ENCODE results near the gene INSYN2B. TPM values are rescaled to one million over a fixed set of nuclear protein-coding genes. Genes with fewer than 3 reads are reported as not detected.

The INSYN2B gene
- total RNA-seq, 3 donors from 2014 or later (not counting 1 experiment from before 2014, with no cell fraction given) = not detected

DNA sequence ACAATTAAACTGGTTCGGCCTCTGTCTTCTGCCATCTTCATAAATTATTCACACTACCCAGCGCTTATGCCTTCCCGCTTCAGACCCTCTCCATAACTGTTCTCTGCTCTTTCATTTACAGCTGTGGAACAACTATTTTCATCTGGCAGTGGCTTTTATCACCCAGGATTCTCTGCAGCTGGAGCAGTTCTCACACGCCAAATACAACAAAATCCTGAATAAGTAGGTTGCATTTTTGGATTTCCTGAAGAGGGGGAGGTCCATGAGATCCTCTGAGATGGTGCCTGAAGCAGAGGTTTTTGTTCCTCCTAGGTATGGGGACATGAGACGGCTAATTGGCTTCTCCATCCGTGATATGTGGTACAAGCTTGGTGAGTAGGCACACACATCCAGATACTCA, 28.1 kb upstream of the INSYN2B start:
- 98% methylated on average over 6 of the region's 6 CpGs for WGBS (ENCODE audit: insufficient coverage)
- Mint-ChIP-seq H3K27me3 (ENCODE audit: low read depth in 2 of 2) (no peaks in the 10 kb centered on the region), H3K4me3 (no peak overlapping the region), H3K36me3 (peaks cover 13% of the 10 kb centered on the region), H3K4me1 (no peaks in the 10 kb centered on the region), H3K27ac (no peak overlapping the region), H3K9me3 (no peaks in the 10 kb centered on the region)
- Histone ChIP-seq H3K4me3 (ENCODE audit: low read length) (no peak overlapping the region), H3K27ac (ENCODE audit: low read length) (no peak overlapping the region), H3K9me3 (ENCODE audit: control insufficient read depth, insufficient read depth, low read length) (no peaks in the 10 kb centered on the region), H3K27me3 (ENCODE audit: control insufficient read depth, insufficient read depth, low read length) (no peaks in the 10 kb centered on the region), H3K4me1 (ENCODE audit: control insufficient read depth, insufficient read depth, low read length) (no peaks in the 10 kb centered on the region), H3K36me3 (ENCODE audit: control insufficient read depth, insufficient read depth, low read length) (peaks cover 47% of the 10 kb centered on the region)
- no peak for ATAC-seq
- no peak for TF ChIP-seq CTCF (IDR thresholded peaks at IDR 0.05)
- DNase-seq = no peak
- intact Hi-C loops (cut with micrococcal nuclease) = no loop called here

- ATAC-seq (no peak), DNase-seq (no peak)
- no peak overlapping the region for H3K27ac Mint-ChIP-seq
- no peaks in the 10 kb centered on the region for H3K27me3 ChIP-seq (ENCODE audit: control insufficient read depth, insufficient read depth, low read length)
- peaks cover 0 to 5% of the 10 kb centered on the region in 2 donors for H3K4me1 Mint-ChIP-seq
- H3K36me3 ChIP-seq (ENCODE audit: control insufficient read depth, insufficient read depth, low read length) = peaks cover 40% of the 10 kb centered on the region
- TF ChIP-seq CTCF (IDR thresholded peaks at IDR 0.05) = no peak
- no peak overlapping the region for H3K4me3 Mint-ChIP-seq
- H3K9me3 Mint-ChIP-seq = no peaks in the 10 kb centered on the region
- intact Hi-C loops (cut with micrococcal nuclease) = no loop called here
- H3K27ac ChIP-seq (ENCODE audit: low read length) = no peak overlapping the region
- no peak overlapping the region for H3K4me3 ChIP-seq (ENCODE audit: low read length)
- no peaks in the 10 kb centered on the region for H3K9me3 ChIP-seq (ENCODE audit: control insufficient read depth, insufficient read depth, low read length)
- no peaks in the 10 kb centered on the region for H3K4me1 ChIP-seq (ENCODE audit: control insufficient read depth, insufficient read depth, low read length)
- no peaks in the 10 kb centered on the region for H3K27me3 Mint-ChIP-seq (ENCODE audit: low read depth in 2 of 2)
- peaks cover 24% of the 10 kb centered on the region for H3K36me3 Mint-ChIP-seq
- whole genome bisulfite sequencing (ENCODE audit: insufficient coverage) = 92% methylated on average over 6 of the region's 6 CpGs
Observed at GRCh38 chr5:170006021-170006420, 25.7 kb upstream of the INSYN2B start.

DNA sequence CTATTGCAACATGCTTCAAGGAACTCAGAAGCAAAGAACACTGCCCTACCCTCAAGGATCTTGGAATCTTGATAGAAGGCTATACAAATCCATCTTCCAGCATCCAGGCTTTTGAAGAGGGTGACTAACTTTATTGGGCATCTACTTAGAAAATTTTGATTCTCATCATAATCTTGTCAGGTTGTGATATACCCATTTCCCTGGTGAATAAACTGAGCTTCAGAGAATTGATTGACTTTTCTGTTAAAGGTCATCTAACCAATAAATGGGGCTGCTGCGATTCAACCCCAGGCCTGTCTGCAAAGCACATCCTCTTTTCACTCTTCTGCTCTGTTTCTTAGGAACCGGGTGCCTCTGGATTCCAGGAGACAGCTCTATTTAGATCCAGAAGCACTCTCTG, 19.9 kb upstream of the INSYN2B start:
- H3K9me3 Mint-ChIP-seq = no peaks in the 10 kb centered on the region
- no peaks in the 10 kb centered on the region for H3K9me3 ChIP-seq (ENCODE audit: control insufficient read depth, insufficient read depth, low read length)
- no peaks in the 10 kb centered on the region for H3K27me3 ChIP-seq (ENCODE audit: control insufficient read depth, insufficient read depth, low read length)
- no peak overlapping the region for H3K27ac Mint-ChIP-seq
- H3K4me1 ChIP-seq (ENCODE audit: control insufficient read depth, insufficient read depth, low read length) = no peaks in the 10 kb centered on the region
- peaks cover 45% of the 10 kb centered on the region for H3K36me3 ChIP-seq (ENCODE audit: control insufficient read depth, insufficient read depth, low read length)
- 100% methylated on average over 2 of the region's 2 CpGs for WGBS (ENCODE audit: insufficient coverage)
- ATAC-seq (no peak), DNase-seq (no peak)
- H3K4me3 Mint-ChIP-seq = no peak overlapping the region
- peaks cover 39% of the 10 kb centered on the region for H3K36me3 Mint-ChIP-seq
- intact Hi-C loops (cut with micrococcal nuclease) = no loop called here
- H3K27ac ChIP-seq (ENCODE audit: low read length) = no peak overlapping the region
- no peak overlapping the region for H3K4me3 ChIP-seq (ENCODE audit: low read length)
- TF ChIP-seq CTCF (IDR thresholded peaks at IDR 0.05) = no peak
- H3K4me1 Mint-ChIP-seq = peaks cover 0 to 5% of the 10 kb centered on the region in 2 donors
- H3K27me3 Mint-ChIP-seq (ENCODE audit: low read depth in 2 of 2) = no peaks in the 10 kb centered on the region

- DNase-seq = no peak
- peaks cover 46% of the 10 kb centered on the region for H3K36me3 ChIP-seq (ENCODE audit: control insufficient read depth, insufficient read depth, low read length)
- no peak overlapping the region for H3K27ac Mint-ChIP-seq
Observed at GRCh38 chr5:169999621-170000020, 19.3 kb upstream of the INSYN2B start.

More at GRCh38 chr5:169999621-170000020, 19.3 kb upstream of the INSYN2B start:
- Histone ChIP-seq H3K4me3 (ENCODE audit: low read length) (no peak overlapping the region), H3K4me1 (ENCODE audit: control insufficient read depth, insufficient read depth, low read length) (no peaks in the 10 kb centered on the region), H3K27me3 (ENCODE audit: control insufficient read depth, insufficient read depth, low read length) (no peaks in the 10 kb centered on the region), H3K27ac (ENCODE audit: low read length) (no peak overlapping the region), H3K9me3 (ENCODE audit: control insufficient read depth, insufficient read depth, low read length) (no peaks in the 10 kb centered on the region)
- no peak for TF ChIP-seq CTCF (IDR thresholded peaks at IDR 0.05)
- Mint-ChIP-seq H3K4me1 (peaks cover 0 to 5% of the 10 kb centered on the region in 2 donors), H3K36me3 (peaks cover 39% of the 10 kb centered on the region), H3K4me3 (no peak overlapping the region), H3K27me3 (ENCODE audit: low read depth in 2 of 2) (no peaks in the 10 kb centered on the region), H3K9me3 (no peaks in the 10 kb centered on the region)
- 98% methylated on average over 3 of the region's 3 CpGs for WGBS (ENCODE audit: insufficient coverage)
- ATAC-seq = no peak
- intact Hi-C loops (cut with micrococcal nuclease) = no loop called here

Measured in natural killer cell (primary cell).